HAP-1 (cell line): ENCODE measurements around the gene SARM1.

Experiments
- DNase-seq, 2 experiments: peaks; one replicate each; pipeline ENCODE4 v3.0.0-alpha.2; 2016 to 2020; ENCODE audit warnings: low spot score in 2 of 2
- H3K27me3 ChIP-seq: fragments of 250-450 bp; sonication (Bioruptor Pico); 2 replicates; pipeline ENCODE4 v1.5.1; 2020; ENCODE audit warnings: low read depth, mild to moderate bottlenecking, moderate library complexity
- H3K36me3 ChIP-seq: fragments of 250-450 bp; sonication (Bioruptor Pico); replicated peaks from 2 replicates; pipeline ENCODE4 v1.5.1; 2020; ENCODE audit warnings: mild to moderate bottlenecking
- H3K4me1 ChIP-seq: fragments of 250-450 bp; sonication (Bioruptor Pico); 2 replicates; pipeline ENCODE4 v1.5.1; 2020; ENCODE audit warnings: mild to moderate bottlenecking
- H3K4me3 ChIP-seq: fragments of 250-450 bp; sonication (Bioruptor Pico); 2 replicates; pipeline ENCODE4 v1.5.1; 2020; ENCODE audit warnings: mild to moderate bottlenecking, moderate library complexity
- H3K9me3 ChIP-seq: fragments of 250-450 bp; sonication (Bioruptor Pico); 2 replicates; pipeline ENCODE4 v1.5.1; 2020; ENCODE audit warnings: mild to moderate bottlenecking, moderate library complexity
- in situ Hi-C: fragments of 300-500 bp; cut with MboI; formaldehyde crosslinking; loops from 3 replicates; pipeline ENCODE4 v1.14.3; 2020; ENCODE audit warnings: low sequenced_read_pairs, inconsistent platforms, mixed read lengths

Gene SARM1

DNA sequence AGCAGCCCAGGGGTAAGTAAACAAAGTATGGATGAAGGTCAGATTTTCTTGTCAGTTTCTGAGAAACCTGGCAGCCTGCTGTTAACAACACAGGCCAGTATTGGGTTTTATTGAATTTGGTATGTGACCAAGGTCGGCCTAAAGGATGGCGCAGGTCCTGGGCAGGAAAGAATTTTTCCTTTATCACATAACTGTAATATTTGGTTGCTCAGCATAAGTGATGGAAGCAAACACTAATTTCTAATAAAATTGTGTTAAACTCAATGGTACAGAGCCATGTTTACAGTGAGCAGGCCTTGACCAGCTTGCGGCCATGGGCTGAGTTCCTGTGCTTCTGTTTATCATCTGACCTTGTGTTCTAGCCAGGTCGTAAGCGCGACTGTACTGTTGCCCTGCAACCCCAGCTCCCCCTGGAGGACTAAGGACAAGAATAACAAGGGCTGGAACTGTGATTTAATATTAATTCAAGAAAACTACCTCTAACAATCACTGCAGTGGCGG, 24.7 kb upstream of the SARM1 start:
- in situ Hi-C loops, result no loop called here
- H3K36me3 ChIP-seq, result peaks cover 71% of the 10 kb centered on the region
- H3K27me3 ChIP-seq, result no peaks in the 10 kb centered on the region
- H3K9me3 ChIP-seq, result no peaks in the 10 kb centered on the region
- no peak overlapping the region for H3K4me3 ChIP-seq
- no peak for DNase-seq
- H3K4me1 ChIP-seq, result no peaks in the 10 kb centered on the region

DNA sequence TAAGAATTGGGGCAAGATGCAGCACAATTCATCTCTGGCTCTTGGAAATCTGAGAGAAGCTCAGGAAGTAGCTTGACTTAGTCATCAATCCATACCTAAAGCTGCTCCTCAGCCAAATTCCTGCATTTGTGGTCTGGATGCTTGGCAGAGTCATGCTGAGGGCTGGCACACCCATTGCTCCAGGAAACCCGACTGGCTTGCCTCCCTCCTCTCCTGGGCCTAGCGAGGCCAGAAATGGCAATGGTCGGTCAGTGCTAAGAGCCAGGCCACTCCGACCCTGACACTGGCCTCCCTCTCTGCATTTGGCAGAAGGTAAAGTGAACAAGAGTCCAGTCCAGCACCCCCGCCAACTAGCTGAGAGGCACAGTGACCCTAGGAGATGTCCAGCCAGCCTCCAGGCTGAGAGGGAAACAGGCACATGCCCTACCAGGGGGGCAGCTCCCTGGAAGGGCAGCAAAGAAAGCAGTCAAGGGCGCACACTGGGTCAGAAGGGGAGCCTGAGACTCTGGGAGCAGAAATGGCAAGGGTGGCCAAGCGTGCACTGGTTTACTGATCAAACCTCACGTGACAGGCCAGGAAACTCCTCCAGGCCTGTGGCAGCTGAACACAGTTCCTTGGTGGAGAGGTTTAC, 24.1 kb upstream of the SARM1 start:
- no peak for DNase-seq
- no peaks in the 10 kb centered on the region for H3K9me3 ChIP-seq
- in situ Hi-C loops, result no loop called here
- no peak overlapping the region for H3K4me3 ChIP-seq
- H3K36me3 ChIP-seq, result peaks cover 68% of the 10 kb centered on the region
- H3K27me3 ChIP-seq, result no peaks in the 10 kb centered on the region
- no peaks in the 10 kb centered on the region for H3K4me1 ChIP-seq

DNA sequence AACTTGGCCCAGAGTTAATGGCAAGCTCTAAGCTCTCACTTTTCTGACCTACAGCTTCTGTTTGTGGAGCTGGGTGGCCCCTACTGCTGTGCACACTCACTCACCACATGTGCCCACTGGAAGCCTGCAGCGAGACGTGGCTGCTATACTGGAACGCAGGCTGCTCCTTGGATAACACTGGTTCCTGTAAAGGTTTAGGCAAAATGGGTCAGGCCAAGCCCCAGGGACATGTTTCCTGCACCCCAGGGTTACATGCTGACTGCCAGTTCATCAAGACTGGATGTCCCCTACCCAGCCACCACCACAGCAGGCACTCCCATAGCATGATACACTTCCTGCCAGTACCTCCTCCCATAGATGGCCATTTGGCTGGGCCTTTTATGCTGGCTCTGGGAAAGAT, 22.5 kb upstream of the SARM1 start:
- Histone ChIP-seq H3K4me3 (no peak overlapping the region), H3K4me1 (no peaks in the 10 kb centered on the region), H3K27me3 (no peaks in the 10 kb centered on the region), H3K36me3 (peaks cover 78% of the 10 kb centered on the region), H3K9me3 (no peaks in the 10 kb centered on the region)
- no peak for DNase-seq
- in situ Hi-C loops, result no loop called here

DNA sequence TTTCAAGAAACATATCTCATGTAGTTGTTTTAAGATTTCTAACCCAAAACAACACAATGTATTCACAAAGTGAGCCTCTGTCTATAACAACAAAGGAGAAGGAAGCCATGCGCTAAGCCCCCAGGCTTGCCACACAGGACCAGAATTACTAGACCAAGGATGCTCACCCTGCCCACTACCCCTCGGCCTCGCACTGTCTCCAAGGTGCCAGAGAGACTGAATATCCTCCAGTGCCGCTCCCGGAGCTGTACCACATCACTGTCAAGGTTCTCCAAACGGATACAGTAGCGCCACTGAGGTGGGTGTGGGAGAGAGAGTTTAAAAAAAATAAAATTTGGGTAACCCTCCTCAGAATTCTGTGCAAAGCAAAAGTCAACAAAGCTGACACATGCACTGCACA, 21.2 kb upstream of the SARM1 start:
- no peaks in the 10 kb centered on the region for H3K4me1 ChIP-seq
- H3K4me3 ChIP-seq, result no peak overlapping the region
- in situ Hi-C loops, result no loop called here
- no peak for DNase-seq
- no peaks in the 10 kb centered on the region for H3K9me3 ChIP-seq
- peaks cover 90% of the 10 kb centered on the region for H3K36me3 ChIP-seq
- no peaks in the 10 kb centered on the region for H3K27me3 ChIP-seq

DNA sequence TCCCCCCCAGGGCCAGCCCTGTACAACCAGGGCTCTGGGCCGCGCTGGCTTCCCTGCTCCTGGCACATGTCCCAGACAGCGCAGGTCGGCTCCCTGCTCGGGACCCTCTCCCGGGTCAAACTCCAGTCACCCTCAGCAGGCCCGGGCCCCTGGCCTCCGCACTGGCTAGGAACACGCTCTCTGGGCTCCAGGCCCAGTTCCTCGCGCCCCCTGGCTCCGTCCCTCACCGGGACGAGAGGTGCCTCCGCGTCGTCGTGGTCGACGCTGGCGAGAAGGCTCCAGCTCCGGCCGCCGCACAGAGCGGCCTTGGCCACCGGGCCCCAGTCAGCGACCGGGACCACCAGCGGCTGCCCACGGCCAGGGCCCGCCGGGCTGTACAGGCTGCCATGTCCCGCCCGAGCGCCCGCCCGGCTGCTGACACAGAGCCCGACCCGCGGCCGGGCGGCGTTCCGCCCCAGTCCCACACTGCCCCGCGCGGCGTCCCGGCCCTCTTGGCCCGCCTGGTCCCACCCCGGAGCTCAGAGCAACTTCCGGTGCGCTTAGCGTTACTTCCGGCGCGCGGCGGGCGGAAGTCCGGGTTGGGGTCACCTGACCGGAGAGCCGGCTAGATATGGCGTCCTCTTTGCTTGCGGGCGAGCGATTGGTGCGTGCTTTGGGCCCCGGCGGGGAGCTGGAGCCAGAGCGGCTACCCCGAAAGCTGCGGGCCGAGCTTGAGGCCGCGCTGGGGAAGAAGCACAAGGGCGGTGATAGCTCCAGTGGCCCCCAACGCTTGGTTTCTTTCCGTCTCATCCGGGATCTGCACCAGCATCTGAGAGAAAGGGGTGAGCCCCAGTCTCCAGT, 14.2 kb upstream of the SARM1 start, which contains the start of gene POLDIP2:
Gene POLDIP2 (minus strand): TSS at position 467 of the 840 bp plus-strand sequence. CDS start 79 bp downstream, at position 388.
- Histone ChIP-seq H3K4me3 (peak within 1 kb of the TSS; percentile 90), H3K9me3 (no peaks in the 10 kb centered on the region), H3K4me1 (peaks cover 17% of the 10 kb centered on the region), H3K27me3 (no peaks in the 10 kb centered on the region), H3K36me3 (peaks cover 51% of the 10 kb centered on the region)
- in situ Hi-C loops, result loop anchor here (5.0 kb wide), 1 partner anchor 35 kb away; no protein-coding TSS in a partner anchor
- DNase-seq, result peak; percentile 90 to 96

DNA sequence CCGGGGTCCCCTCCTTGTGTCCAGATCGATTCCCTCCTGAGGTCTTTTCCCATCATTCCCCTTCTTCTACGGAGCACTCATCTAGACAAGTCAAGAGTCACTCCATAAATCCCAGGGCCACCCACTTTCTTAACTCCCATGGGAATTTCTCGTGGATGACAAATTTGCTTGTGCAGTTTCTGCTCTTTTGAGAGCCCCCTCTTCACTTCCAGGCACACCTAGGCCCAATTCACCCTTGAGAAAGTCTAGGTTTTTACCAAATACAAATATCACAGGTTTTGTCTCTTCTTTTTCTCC, 13.6 kb upstream of the SARM1 start:
- no peaks in the 10 kb centered on the region for H3K27me3 ChIP-seq
- H3K4me3 ChIP-seq, result peak overlapping the region; percentile 90
- no peaks in the 10 kb centered on the region for H3K9me3 ChIP-seq
- H3K4me1 ChIP-seq, result peaks cover 17% of the 10 kb centered on the region
- peaks cover 46% of the 10 kb centered on the region for H3K36me3 ChIP-seq
- in situ Hi-C loops, result loop anchor here (5.0 kb wide), 1 partner anchor 36 kb away; no protein-coding TSS in a partner anchor
- no peak for DNase-seq

DNA sequence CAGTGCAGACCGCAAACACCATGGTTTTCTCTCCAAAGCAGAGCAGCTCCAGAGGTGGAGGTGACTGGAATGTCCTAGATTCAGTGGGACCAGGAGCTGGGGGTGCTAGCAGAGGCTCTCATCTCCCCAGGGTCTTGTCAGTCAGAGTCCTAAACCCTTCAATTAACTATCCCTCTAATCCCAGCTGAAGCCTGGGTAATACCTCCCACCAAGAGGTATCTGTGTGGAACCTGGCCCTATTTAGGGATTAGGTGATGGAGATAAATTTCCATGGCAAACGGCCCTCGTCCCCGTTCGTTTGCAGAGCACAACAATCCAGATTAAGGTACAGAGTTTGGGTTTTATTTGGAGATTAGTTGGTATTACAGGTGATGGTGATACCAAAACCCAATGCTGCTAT, 8.3 kb upstream of the SARM1 start:
- H3K9me3 ChIP-seq, result no peaks in the 10 kb centered on the region
- no peak overlapping the region for H3K4me3 ChIP-seq
- in situ Hi-C loops, result no loop called here
- no peaks in the 10 kb centered on the region for H3K27me3 ChIP-seq
- DNase-seq, result no peak
- H3K36me3 ChIP-seq, result peaks cover 24% of the 10 kb centered on the region
- H3K4me1 ChIP-seq, result peaks cover 5% of the 10 kb centered on the region

DNA sequence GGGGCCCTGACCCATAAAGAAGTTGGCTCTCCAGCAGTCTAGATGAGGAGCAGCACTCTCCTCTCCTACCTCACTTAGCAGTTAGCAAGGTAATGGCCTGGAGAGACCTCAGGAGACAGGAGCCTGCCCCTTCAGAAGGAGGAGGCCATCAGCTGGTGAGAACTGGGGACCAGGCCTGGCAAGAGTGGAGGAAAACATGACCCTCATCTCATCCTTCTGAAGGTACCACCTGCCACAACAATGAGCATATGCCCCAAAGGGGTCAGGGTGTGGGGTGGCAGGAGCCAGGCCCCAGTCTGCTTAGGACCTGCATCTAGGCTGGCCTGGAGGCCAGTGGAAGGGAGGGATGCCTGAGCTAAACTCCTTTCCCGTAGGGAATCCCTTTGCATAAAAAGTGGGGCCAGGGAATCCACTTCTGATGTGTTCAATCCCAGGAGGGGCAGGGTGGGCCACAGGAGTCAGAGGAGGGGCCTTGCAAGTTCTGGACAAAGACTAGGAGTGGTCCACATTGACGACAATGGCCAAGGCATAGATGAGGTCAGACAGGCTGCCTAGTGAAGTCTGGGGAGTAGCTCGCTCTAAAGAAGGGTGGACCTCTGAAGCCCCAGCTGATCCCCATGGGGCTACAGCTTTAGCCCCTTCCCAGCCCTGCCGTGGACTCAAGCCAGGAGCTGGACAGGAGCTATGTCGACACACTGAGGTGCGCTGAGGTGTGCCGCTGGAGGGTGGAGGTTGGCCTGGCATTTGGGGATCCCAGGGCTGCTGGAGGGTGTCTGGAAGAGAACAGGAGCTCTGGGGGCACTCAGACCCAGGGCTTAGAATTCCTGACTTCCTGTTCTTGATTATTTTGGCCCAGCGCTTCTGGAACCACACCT, 7.5 kb upstream of the SARM1 start:
- in situ Hi-C loops, result no loop called here
- H3K27me3 ChIP-seq, result no peaks in the 10 kb centered on the region
- no peaks in the 10 kb centered on the region for H3K4me1 ChIP-seq
- H3K36me3 ChIP-seq, result peaks cover 24% of the 10 kb centered on the region
- no peak for DNase-seq
- no peaks in the 10 kb centered on the region for H3K9me3 ChIP-seq
- no peak overlapping the region for H3K4me3 ChIP-seq

DNA sequence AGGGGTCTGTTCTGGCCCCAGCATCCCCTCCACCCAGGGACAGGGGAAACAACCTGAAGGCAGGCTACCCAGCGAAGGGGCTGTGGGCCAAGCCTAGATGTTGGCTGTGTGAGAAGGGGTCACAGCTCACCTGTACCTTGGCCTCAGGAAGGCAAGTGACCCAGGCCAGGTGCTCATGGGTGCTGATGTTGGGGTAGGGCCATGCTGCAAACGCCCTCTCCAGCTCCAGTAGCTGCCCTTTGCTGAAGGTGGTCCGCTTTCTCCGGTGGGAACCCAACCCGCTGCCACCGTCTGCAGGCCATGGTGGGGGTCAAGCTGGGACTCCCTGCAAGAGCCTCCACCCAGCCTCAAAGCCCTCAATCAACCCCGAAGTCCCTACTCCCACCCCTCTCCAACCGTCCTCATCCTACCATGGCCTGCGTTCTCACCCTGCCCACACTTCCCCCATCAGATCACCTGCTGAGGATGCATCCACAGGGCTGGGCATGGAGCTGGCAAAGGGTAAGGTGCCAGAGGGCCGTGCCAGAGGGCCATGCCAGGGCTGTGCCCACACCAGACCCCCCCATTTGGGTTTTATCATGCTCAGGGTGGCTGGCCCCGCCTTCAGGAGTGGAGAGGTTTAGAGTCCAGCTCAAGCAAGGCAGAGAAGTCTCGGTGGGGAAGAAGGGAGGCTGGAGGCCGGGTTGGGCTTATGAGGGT, 6.7 kb upstream of the SARM1 start, which contains the start of gene SEBOX:
Gene SEBOX (minus strand): TSS at position 535 of the 699 bp plus-strand sequence. CDS start 48 bp downstream, at position 487.
- no peak within 1 kb of the TSS for H3K4me3 ChIP-seq
- peaks cover 18% of the 10 kb centered on the region for H3K36me3 ChIP-seq
- in situ Hi-C loops, result no loop called here
- no peaks in the 10 kb centered on the region for H3K27me3 ChIP-seq
- H3K9me3 ChIP-seq, result no peaks in the 10 kb centered on the region
- DNase-seq, result no peak
- no peaks in the 10 kb centered on the region for H3K4me1 ChIP-seq

DNA sequence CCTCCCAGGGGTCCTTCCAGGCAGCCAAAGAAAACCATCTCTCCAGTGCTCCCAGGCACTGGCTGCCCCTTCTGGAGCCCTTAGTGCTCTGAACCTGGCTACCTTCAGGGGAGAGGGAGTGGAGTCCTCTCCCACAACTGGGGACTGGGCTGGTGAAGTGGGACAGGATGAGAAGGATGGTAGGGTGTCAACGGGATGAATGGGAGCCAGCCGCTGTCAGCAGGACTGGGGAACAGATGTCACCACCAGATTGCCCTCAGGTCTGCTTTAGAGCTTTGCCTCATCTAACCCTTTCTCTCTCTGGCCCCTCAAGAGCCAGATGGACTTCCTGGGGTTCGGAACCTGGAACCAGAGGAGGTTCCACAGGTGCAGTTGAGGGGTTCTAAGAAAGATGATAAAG, 6.0 kb upstream of the SARM1 start:
- H3K4me3 ChIP-seq, result no peak overlapping the region
- H3K36me3 ChIP-seq, result peaks cover 13% of the 10 kb centered on the region
- H3K4me1 ChIP-seq, result no peaks in the 10 kb centered on the region
- no peaks in the 10 kb centered on the region for H3K9me3 ChIP-seq
- DNase-seq, result no peak
- H3K27me3 ChIP-seq, result no peaks in the 10 kb centered on the region
- in situ Hi-C loops, result no loop called here

DNA sequence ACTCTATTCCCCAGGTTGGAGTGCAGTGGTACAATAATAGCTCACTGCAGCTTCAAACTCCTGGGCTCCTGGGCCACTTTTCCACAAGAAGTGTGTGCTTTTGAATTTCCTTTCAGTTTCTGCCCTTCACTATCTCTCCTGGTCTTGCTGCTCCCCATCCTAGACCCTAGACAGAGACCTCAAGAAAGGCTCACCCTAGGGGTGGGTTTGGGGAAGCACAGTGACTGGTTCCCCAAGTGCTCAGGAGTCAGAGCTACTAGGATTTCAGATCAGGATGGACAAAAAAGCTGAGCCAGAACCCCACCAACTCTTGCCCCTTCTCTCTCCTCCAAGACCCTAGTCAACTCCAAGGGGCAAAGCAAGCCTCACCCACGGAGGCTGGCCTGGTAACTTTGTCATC, 4.9 kb upstream of the SARM1 start:
- no peak for DNase-seq
- Histone ChIP-seq H3K36me3 (peaks cover 2% of the 10 kb centered on the region; the same call in 1 of the 2 replicates), H3K4me3 (no peak overlapping the region), H3K27me3 (no peaks in the 10 kb centered on the region), H3K4me1 (no peaks in the 10 kb centered on the region; the same call in 1 of the 2 replicates), H3K9me3 (no peaks in the 10 kb centered on the region)
- in situ Hi-C loops, result no loop called here

DNA sequence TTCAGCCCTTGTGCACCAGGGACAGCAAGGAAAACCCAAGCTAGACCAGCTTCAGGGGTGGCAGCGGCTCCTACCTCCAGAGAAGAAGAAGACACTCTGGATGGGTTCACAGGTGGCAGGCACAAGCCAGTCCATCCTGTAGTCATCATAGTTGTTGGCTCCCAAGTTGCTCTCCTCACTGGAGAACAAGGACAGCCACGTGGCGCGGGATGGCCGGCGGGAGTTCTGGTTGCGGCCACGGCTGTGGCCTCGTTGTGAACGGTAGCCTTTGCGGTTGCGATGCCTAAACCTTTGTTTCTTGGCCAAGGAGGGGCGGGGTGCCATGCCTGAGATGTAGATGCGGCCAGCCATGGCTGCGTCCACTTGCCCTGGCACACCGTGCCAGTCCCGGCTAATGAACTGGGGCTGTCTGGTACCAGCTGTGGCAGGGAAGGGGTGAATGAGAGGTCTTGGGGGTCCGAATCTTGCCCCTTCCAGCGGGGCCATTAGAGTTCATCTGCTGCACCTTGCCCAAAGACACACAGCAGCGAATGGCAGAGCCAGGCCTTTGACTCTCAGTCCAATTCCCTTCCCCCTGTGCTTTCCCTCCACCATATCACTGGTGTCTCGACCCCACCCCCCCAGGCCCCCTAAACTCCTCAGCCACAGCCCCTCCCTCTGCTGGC, 3.7 kb upstream of the SARM1 start:
- Histone ChIP-seq H3K36me3 (no peaks in the 10 kb centered on the region; the same call in 1 of the 2 replicates), H3K4me3 (no peak overlapping the region), H3K4me1 (no peaks in the 10 kb centered on the region; the same call in 1 of the 2 replicates), H3K27me3 (no peaks in the 10 kb centered on the region), H3K9me3 (no peaks in the 10 kb centered on the region)
- DNase-seq, result no peak
- in situ Hi-C loops, result no loop called here
